Activated CD4-positive, CD25-positive, alpha-beta regulatory T cell treated with anti-CD3 and anti-CD28 coated beads, Interleukin-2, amount 50 U/mL, for 72 hours (primary cell): ENCODE data around the gene TRIM54.
A peak's percentile ranks its signal among the peaks of the same experiment; 100 is the strongest.
"Not testable (repeated sequence)": the region's sequence is repeated elsewhere in the genome, so short reads cannot be mapped to it uniquely, and the experiment has no call there.

Experiments
- DNase-seq: peaks from one replicate; pipeline ENCODE4 v3.0.0; 2021

Gene TRIM54

DNA sequence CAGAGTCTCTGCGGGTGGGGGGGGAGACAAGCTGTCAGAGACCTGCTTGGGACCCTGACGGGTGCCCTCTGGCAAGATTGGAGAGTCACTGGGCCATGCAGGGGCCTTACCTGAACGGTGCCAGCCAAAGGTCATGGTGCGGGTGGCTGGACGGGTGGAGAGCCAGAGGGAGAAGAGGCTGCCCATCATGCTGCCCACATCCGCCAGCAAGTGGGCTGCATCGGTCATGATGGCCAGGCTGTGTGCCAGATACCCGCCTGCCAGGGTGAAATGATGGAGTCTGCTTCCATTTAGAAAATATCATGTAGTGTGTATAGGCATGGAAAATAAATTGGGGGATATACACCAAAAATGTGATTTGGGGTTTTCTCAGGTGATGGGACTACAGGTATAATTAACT lies 24.2 kb upstream of the TRIM54 start:
- DNase-seq, result no peak

DNA sequence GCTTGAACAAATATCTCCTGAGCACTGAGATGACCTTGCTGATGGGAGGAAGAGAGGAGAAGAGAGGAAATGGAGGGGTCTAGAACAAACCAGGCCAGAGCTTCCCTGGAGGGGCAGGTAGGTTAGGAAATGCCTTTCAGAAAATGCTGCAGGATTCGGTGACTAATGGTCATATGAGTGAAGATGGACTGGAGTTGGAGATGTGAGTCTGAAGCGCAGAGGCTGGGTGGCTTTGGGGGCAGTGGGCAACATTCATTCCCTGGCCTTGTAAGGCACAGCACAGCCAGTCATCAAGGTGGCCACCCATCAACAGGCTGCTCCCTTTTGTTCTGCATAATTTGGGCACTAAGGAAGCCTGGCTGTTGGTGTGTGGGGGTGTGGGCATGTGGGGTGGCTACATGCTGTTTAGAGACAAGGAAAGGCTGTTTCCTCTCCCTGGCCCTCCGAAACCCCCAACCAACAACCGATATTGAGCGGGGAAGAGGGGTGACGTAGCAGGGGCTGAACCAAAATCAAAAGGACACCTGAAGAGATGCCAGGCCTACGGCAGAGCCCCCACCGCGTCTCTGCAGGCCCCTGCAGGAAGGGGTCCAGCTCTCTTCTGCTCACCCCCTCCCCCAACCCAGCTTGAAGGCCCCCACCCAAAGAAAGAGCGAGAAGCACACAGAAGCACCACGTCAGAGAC lies 20.8 kb upstream of the TRIM54 start:
- DNase-seq, result no peak

GRCh38 chr2:27261926-27262298 lies 20.3 kb upstream of the TRIM54 start:
- no peak for DNase-seq

GRCh38 chr2:27262379-27263286 lies 19.6 kb upstream of the TRIM54 start, which contains the start of gene SLC30A3:
Gene SLC30A3, minus strand, starts transcription at chr2:27263047. Its CDS starts 141 bp downstream, at chr2:27262906.
- peak; percentile 53 for DNase-seq

DNA sequence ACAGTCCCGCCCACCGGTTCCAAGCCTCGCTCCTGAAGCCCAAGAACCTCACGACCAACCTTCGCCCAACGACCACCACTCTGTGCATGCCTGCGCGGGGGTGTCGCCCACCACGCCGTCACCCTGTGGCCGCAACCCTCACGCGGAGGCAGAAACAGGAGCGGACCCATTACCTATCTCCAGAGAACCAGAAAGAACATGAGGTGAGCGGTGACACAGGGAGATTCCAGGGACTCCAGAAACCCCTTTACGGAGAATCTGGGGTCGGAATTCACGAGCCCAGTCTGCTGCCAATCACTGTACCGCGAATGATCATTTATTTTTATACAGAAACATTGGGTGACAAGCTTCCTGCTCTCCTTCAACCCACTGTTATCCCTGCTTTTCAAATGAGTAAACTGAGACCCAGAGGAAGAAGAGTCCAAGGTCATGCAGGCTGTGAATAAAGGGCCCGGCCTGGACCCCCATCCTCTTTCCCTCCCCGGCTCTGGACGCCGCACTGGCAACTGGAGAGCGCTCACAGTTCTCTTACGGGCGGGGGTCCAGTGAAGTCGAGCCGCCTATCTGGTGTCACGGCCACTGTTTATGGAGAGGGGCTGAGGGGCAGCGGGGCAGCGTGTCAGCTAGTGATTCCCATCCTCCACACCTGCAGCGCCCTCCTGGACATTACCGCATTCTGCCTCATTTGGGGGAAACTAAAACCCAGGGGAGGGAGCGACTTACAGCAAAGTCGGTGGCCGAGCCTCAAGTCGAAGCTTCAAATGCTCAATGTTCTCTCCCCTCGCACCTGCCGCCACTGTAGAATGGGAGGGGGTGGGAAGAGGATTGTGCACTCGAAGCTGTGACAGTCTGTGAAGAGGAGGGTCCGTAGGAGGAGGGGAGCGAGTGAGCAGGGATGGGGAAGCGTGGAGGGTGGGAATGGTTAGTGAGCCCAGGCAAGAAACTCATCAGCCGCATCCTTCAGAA lies 18.7 kb upstream of the TRIM54 start:
- DNase-seq, result no peak

DNA sequence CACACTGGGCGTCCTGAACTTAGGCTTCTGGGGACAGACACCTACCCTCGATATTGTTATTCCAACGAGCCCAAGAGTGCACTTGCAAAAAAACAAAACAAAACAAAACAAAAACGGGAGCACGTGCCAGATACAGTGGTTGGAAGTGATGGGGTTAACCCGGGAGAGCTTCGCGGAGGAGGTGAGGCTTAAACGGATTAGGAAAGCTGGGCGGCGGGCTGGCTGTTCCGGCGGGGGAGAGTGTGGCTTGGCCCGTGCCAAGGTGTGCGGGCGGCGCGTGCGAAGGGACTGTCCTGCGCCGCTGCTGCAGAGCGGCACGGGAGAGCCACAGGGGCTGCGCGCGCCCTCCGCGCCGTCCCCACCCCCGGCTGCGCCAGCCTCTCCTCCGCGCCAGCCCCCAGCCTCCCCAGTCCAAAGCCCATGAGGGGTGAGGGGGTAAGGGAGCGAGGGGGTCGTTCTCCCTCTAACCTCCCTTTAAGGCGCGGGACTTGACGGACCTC lies 17.9 kb upstream of the TRIM54 start:
- no peak for DNase-seq

DNA sequence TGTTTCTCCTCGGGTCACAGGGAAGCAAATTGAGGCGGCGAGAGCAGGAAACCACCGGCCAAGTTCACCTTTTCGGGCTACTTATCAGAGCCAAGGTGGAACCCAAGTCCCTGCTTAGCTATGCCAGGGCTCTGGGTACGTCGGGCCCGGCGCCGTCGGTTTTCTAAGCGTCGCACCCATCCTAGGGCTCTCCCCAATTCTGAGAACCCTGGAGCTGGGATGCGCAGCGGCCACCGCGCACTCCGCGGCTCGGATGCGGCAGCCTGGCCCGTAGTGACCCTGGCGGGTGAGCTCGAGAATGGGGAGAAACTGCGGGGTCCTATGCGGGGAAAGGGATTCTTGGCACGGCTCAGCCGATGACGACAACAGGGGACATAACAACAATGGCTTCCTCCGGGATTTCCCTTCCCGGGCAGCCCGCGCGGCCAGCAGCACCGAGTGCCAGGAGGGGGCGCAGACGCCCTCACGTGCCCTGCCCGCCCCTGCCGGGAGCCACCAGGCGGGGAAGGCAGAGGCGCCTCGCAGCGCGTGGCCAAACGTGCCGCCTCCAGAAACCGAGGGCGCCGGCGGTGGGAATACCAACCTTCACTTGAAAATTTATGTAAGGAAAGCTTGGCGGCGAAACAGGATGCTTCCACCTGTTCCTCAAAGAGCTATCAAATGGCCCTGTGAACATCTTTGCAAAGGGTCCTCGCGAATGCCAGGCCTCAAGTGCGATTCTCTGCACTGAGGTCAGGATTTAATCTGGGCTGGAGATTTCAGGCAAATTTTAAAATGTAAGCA lies 17.3 kb upstream of the TRIM54 start:
- peak; percentile 53 for DNase-seq

GRCh38 chr2:27265536-27265870 lies 16.7 kb upstream of the TRIM54 start:
- no peak for DNase-seq

GRCh38 chr2:27268296-27268695 lies 13.9 kb upstream of the TRIM54 start:
- not testable (repeated sequence) for DNase-seq

DNA sequence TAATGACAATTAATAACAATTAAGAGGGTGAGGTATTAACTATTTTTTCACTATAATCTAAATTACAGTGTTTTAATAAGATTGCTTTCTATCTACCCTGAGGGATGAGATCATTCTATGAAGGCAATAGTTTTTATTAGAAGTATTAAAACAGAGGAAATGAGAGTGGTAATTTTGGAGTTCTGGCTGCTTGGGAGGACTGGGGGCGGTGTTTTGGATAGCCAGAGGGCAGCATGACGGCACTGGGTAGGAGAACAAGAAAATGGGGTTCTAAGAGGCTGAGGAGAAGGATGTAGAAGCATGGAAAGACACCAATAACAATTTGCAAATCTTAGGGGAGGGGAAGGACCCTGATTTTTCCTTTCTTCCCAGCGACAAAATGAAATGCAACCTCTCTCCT lies 12.1 kb upstream of the TRIM54 start:
- no peak for DNase-seq

GRCh38 chr2:27270670-27271069 lies 11.6 kb upstream of the TRIM54 start:
- DNase-seq, result no peak

GRCh38 chr2:27271631-27272340 lies 10.4 kb upstream of the TRIM54 start:
- no peak for DNase-seq

- DNase-seq, result not testable (repeated sequence)
Observed at GRCh38 chr2:27272537-27273522, 9.4 kb upstream of the TRIM54 start.

- no peak for DNase-seq
Observed at GRCh38 chr2:27275211-27276150, 6.7 kb upstream of the TRIM54 start, which contains the start of gene DNAJC5G. Gene DNAJC5G, plus strand, starts transcription at chr2:27275433. Its CDS starts 1,296 bp downstream, at chr2:27276729.

GRCh38 chr2:27278010-27278409 lies 4.2 kb upstream of the TRIM54 start:
- DNase-seq, result no peak

- DNase-seq, result no peak
Observed at GRCh38 chr2:27280826-27281225, 1.4 kb upstream of the TRIM54 start.

GRCh38 chr2:27281442-27281841 lies 787 bp upstream of the TRIM54 start:
- DNase-seq, result no peak

DNA sequence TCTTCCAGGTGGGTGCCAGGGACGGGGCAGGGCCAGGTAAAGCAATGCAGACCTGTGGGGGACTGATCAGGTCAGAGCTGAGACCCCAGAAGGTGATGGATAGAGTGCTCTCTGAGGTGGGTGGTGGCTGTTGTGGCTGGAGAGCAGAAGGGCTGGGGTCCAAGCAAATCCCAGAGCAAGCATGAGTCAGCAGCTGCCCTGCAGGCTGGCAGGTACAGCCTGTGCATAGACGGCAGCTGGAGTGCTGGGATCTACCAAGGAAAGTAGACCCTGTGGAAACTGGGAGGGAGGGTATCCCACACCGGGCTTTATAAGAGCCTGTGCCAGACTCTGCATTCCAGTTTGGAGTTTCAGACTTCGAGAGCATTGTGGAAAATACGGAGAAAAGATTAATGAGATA lies 663 bp downstream of the TRIM54 start:
- DNase-seq, result no peak

DNA sequence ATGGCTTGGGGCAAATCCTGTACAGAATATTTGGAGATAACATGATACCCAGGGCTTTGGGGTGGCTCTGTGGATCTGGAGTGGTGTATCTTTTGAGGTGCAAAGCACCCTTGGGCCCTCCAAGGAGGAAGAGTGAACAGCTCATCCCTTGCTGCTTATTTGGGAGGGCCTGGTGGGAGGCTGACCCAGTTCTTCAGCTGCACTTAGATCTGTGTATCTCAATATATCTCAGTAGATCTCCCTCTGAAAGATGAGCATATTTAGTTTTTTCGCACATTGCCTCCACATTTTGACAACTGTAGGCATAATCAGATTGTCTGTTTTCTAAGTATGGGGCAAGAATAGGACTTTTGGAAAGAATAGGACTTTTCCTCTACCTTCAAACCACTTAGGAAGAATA lies 2.8 kb downstream of the TRIM54 start:
- DNase-seq, result no peak
